Globus pallidus (tissue), 1 donor: ENCODE measurements around the gene IL17REL.
A peak's percentile ranks its signal among the peaks of the same experiment; 100 is the strongest.

Experiments used
- DNase-seq: peaks from one replicate; pipeline ENCODE4 v3.0.0-alpha.2; 2015; ENCODE audit warnings: low spot score

The IL17REL gene

DNA sequence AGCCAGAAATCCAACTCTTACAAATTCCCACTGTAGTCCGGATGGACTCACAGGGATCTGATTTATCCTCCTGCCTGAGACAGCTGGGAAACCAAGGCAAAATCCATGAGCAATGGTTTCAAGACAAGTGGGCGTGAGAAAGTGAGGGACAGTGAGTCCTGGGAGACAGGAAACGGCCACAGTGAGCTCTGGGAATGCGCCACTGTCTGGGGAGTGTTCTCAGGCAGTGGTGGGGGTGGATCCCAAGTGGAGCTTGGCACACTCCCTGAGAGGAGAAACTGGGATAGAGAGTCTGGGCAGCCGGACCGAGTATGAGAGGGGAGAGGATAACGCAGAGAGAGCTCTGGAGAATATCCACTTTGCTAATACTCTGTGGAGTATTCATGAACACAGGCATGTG, 9.8 kb downstream of the IL17REL start:
- no peak for DNase-seq

GRCh38 chr22:50001388-50002231, 11.0 kb downstream of the IL17REL start:
- no peak for DNase-seq

DNA sequence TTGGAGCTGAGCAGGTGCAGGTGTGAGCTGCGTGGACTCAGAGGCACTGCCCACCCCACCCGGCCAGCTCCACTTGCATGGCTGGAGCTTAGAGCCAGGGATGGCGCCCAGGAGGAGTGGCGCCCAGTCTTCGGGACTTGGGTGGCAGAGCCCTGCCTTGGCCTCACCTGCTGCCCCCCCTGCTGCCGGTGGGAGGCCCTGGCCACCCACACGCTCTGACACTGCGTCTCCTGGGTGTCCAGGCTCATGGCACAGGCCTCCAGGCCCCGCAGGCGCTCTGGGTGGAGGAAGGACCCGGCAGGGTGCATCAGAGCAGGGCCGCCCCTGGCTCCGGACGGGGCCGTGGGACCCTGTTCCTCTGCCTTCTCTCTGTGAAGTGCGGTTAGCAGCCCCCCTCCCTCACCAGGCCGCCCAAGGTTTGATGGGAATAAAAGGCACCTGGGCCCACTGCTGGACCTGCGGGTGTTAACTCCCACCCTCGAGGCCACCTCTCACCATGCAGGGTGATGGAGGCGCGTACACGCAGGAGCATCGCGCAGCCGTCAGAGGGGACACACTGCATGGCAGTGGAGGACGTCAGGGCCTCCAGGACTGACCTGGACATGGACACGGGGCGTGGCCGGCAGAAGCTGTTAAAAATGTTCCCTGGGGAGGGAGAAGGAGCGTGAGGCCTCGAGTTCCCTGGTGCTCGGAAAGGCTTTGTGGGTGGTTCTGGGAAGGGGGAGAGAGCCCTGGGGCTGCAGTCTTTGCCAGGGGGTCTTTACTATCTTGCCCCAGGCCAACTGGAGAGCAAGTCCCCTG, 11.8 kb downstream of the IL17REL start:
- DNase-seq, result no peak

DNA sequence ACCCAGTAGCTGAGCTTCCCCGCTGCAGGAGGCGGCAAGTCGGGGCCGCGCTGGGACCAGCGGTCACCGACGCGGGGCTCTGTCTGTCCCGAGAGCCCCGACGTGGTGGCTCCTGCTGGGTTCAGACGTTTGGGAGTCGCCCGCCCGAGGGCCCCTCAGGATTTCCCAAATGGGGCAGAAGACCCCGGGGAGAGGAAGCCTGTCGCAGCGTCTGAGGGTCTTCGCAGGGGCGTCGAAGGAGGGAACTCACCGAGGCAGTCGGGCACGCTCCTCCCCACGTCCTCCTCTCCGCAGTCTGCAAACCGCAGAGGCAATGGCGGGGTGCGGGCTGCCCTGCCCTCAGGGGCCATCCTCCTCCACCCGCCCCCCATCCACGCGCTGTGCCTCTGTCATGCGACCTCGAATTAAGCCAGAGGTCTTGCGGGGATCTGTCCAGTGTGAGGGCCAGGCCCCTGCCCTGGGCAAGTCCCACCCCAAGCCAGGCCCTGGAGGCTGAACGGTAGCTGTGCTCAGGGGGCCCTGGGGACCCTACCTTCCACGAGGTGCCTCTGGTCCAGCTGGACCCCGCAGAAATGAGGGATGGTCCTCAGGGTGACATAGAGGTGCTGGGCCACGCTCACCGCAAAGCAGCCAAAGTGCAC, 12.5 kb downstream of the IL17REL start:
- no peak for DNase-seq

GRCh38 chr22:49999063-49999945, 13.3 kb downstream of the IL17REL start:
- DNase-seq, result no peak

DNA sequence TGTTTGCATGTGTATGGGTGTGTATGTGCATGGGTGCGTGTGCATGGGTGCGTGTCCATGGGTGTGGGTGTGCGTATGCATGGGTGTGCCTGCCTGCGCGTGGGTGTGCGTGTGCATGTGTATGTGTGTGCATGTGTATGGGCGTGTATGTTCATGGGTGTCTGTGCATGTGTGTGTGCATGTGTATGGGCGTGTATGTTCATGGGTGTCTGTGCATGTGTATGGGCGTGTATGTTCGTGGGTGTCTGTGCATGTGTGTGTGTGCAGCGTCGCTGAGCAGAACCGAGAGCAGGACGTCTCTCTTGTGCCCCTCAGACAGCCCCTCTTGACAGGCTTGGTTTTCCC, 13.9 kb downstream of the IL17REL start:
- DNase-seq, result no peak

GRCh38 chr22:49997932-49998717, 14.4 kb downstream of the IL17REL start:
- DNase-seq, result no peak

DNA sequence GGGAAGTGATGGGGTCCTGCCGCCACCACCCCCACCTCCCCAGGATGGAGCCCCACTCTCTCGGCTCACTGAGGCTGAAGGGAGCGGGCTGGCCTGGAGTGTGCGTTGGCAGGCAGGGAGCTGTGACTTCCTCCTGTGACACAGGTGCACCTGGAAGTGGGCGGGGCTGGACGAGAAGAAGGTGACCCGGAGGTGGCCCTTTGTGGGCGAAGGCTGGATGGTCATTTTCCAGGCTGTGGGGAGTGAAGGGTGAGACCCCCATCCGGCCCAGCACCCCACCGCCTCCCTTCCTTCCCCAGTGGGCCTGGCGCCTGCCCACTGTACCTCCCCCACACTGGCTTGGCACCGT, 15.3 kb downstream of the IL17REL start:
- DNase-seq, result no peak

- no peak for DNase-seq
Observed at GRCh38 chr22:49996518-49997250, 15.9 kb downstream of the IL17REL start.

GRCh38 chr22:49996119-49996517, 16.4 kb downstream of the IL17REL start:
- DNase-seq, result no peak

DNA sequence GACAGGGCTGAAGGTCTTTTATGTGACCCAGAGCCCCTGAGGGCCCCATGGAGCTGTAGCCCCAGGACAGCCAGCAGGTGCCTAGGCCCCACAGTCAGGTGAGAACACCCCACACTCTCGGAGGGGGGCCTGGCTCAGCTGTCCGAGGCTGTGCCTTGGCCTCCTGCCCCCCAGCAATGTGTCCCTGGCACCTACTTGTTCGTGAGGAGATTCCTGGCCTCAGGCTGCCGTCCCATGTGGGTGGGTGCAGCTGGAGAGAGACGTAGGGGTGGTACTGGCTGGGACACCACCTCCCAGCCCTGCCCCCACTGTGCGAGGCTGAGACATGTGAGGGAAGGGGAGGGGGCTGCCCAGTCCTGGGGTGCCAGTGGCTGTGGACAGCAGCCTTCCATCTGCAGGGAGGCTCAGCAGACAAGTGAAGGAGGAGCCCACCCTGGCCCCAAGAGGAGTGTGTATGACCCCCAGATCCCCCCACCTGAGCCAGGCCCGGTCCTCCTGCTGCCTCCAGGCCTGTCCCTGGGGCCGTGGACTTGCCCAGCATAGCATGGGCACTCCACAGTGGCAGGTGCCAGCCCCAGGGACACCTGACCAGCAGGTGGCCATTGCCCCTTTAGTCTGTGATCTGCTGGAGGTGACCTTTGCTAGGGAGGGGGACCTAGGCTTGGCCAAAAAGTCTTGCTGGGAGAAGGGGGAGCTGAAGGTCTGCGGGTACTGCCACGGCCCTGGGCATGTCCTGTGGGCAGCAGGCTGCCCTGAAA, 17.0 kb downstream of the IL17REL start:
- no peak for DNase-seq

DNA sequence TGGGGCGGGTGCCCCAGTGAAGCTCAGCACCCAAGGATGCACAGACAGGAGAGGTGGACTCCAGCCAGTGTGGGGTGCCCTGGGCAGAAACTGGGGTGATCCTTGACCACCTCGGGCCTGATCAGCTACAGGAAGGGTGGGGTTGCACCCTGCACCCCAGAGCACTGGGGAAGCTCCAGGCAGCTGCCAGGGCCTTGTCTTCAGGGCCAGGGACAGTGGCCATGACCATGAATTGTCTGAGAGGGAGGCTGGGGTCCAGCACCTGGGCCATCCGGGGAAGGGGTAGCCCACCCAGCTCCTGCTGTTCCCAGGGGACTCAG, 17.6 kb downstream of the IL17REL start:
- DNase-seq, result no peak

DNA sequence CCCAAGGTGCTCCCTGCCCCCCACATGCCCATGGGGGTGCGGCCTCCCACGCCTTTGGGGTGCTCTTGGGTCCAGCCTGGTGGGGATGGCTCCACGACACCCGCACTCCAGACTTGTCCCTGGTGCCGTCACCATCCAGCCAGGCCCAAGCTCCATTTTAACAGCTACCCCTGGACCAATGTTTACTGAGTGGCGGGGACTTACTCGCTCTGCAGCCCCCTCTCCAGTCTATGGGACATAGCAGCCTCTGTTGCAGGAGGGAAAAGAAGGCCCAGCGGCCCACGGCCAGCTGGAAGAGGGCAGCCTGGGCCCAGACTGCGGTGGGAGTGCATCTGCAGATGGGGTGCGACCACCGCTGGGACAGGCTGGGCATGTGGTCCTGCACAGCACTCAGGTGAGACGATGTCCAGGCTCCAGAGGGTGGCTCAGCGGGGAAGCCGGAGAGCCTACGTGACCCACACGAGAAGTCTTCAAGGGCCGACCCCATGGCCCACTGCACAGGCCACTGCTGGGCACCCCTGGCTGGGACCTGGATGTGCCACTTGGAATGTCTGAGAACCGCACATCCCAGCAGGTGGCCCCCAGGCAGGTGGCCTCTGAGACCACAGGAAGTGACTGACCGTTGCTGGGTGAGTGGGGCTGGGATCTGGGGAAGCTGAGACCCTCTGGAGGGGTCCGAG, 18.1 kb downstream of the IL17REL start:
- no peak for DNase-seq

DNA sequence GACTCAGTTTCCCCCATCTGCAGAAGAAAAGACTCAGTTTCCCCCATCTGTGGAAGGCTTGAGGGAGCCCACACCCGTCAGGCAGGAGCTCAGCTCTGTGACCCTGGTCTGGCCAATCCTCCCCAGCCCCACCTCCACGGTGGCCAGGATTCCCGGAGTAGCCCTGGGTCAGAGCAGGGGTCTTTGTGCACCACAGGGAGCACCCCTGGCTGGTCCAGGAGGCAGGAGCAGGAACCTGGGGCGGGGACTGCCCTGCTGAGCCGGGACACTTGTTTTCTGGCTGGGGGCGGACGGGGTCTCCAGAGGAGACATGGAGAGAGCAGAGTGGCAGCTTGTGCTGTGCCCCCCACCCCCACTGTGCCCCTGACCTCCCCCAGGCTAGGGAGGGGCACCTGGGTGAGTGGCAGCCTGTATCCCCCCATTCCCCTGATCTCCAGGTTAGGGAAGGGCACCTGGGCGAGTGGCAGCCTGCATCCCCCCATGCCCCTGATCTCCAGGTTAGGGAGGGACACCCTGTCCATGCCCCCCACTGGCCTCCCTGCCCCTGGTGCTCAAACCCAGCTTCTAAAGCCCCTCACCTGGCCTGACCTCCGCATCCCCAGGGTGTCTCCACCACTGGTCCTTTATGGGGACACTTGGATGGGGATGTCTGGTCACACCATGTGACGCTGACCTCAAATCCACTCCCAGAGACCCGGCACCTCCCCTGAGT, 18.8 kb downstream of the IL17REL start:
- DNase-seq, result no peak

DNA sequence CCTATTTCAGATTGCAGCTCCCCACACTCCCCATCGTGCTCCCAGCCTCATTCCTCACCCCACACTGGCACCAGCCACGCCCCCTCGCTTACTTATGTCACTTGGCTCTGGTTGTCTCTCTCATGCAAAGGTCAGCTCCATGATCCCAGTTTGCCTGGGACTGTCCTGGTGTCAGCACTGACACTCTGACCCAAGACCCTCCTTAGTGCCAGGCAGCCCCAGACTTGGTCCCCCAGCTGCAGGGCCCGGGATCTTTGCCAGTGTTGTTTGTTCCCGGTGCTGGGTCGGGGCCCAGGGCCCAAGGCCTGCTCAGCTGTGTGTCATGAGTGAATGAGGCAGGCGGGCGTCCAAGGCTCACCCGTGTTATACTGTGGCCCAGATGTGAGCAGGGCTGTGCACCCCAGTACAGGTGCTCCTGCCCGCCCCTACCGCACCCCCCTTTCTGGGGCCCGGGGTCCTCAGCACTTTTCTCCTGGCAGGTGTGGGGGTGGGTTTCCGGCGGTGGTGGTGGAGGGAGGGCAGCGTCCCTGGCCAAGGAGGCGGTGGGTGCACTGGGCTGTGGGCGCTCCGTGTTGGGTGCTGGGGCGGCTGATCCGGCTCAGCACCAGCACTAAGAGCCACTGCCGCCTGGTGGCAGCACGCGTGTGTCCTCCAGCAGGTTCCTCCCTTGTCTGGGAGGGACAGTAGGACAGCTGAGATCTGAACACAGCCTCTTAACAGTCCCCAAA, 19.5 kb downstream of the IL17REL start:
- peak; percentile 93 for DNase-seq

DNA sequence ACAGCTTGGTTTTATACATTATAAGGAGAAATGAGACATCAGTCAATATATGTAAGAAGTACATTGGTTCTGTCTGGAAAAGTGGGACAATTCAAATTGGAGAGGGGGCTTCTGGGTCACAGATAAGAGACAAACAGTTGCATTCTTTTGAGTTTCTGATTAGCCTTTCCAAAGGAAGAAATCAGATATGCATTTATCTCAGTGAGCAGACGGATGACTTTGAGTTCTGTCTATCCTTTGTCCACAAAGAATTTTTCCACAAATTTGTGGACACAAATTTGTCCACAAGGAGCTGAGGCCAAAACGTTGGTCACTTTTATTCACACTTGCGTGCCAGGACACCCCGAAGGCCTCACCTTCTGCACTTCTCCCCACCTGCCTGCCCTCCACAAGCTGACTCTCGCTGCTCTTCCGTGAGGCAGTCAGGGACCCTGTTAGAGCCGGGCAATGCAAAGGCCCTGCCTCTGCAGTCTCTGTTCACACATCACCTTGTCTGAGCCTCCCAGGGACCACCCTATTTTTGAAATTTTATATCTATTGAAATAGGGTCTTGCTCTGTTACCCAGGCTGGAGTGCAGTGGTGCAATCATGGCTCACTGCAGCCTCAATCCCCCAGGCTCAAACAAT, 20.5 kb downstream of the IL17REL start:
- no peak for DNase-seq

GRCh38 chr22:49991167-49991566, 21.4 kb downstream of the IL17REL start:
- no peak for DNase-seq
